Measurements from ENCODE around the gene CISTR. TPM values are rescaled to one million over a fixed set of nuclear protein-coding genes. Genes with fewer than 3 reads are reported as not detected.

Gene CISTR
- total RNA-seq, 4 donors from 2014 or later: not detected

DNA sequence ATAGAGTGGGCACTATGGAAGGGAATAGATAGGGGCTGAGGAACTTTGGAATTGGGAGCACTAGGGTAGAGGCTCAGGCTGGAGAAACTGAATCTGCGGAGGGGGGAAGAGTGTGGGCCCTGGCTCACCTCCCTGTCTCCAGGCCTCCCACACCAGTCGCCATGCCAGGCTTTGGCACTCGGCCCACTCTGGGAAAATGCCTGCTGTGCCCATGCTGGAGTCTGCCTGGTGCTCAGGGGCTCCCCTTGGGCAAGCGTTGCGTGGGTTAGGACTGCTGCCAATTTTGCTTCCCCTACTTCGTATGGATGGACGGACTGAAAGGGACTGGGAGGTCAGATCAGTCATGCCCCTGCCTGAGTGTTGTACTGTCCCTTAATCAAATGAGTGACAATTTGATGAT, 34.6 kb upstream of the CISTR start:
- TF ChIP-seq, protein P1, sequence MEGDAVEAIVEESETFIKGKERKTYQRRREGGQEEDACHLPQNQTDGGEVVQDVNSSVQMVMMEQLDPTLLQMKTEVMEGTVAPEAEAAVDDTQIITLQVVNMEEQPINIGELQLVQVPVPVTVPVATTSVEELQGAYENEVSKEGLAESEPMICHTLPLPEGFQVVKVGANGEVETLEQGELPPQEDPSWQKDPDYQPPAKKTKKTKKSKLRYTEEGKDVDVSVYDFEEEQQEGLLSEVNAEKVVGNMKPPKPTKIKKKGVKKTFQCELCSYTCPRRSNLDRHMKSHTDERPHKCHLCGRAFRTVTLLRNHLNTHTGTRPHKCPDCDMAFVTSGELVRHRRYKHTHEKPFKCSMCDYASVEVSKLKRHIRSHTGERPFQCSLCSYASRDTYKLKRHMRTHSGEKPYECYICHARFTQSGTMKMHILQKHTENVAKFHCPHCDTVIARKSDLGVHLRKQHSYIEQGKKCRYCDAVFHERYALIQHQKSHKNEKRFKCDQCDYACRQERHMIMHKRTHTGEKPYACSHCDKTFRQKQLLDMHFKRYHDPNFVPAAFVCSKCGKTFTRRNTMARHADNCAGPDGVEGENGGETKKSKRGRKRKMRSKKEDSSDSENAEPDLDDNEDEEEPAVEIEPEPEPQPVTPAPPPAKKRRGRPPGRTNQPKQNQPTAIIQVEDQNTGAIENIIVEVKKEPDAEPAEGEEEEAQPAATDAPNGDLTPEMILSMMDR (IDR thresholded peaks at IDR 0.05; ENCODE audit: low read depth): no peak

DNA sequence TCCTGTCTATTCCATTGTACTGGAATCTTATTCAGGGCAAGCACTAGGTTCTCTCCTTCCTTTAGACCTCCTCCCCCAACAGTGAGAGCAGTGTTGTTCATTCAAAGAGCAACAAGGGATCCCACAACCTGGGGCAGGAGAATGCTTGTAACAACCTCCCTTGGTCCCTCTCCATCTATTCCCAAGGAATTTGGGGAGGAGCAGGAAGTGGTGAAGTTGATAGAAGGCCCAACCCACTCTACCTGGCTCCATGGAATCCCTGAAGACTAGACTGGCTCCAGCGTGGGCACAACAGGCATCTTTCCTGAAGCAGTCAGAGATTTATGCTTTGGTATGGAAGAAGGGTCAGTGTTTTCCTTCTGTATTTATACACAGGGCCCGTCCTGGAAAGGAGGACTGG, 33.4 kb upstream of the CISTR start:
- TF ChIP-seq, protein P1 (IDR thresholded peaks at IDR 0.05; ENCODE audit: low read depth): no peak

GRCh38 chr12:53782093-53782703, 30.4 kb upstream of the CISTR start:
- TF ChIP-seq, protein P1 (IDR thresholded peaks at IDR 0.05; ENCODE audit: low read depth): no peak

DNA sequence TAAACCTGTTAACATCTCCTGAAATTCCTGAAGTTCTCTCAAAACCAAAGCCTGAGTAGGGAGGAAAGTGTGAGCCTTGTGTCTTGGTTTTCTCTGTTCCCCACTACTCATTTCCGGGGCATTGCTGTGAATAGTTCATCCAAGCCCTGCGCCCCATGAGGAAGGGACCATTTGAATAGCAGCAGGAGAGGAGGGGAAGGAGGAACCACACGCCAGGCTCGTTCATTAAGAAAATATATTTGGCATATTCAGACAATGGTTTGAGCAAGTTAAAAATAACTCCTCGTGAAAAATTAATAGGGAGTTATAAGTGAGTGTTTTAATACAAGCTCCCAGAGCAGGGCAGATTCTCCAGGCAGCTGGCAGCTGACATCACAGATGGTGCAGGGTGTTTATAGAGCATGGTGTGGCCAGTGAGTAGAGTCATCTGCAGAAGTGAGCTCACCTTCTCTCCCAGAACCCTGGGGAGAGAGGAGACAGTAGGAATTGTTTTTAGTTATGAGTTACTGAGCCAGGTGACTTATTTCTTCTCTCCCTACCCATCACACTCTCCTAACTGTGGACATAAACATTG, 29.5 kb upstream of the CISTR start:
- TF ChIP-seq, protein P1 (IDR thresholded peaks at IDR 0.05; ENCODE audit: low read depth): no peak

- TF ChIP-seq, protein P1 (IDR thresholded peaks at IDR 0.05; ENCODE audit: low read depth): no peak
Measured at GRCh38 chr12:53780323-53780722, 28.5 kb upstream of the CISTR start.

DNA sequence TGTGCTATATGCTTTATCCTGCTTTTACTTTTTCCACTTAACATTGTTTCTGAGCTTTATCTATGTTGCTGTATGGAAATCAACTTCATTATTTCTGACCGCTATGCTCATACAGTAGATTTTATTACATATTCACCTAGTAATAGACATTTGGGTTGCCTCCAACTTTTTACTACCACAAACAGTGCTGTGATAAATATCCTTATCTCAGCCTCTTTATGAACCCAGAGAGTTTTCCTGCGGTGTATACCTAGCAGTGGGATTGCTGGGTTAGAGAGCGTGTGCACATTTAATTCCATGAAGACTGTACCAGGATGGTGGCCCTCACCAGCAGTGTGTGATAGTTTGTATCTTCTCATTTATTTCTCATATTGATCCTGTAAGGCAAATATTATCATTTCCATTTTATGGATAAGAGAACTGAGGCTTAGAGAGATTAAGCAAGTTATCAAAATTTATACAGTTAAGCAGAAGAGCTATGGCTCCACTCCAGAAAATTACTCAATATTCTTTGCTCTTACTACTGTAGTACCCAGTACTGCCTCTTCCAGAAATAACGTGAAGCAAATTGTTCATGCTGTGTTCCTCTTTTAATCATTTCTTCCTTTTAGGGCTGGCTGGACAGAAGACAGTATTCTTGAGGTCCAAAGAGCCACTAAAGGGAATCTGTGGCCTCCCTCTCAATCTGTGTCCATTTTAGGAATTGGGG, 26.3 kb upstream of the CISTR start:
- TF ChIP-seq, protein P1 (IDR thresholded peaks at IDR 0.05; ENCODE audit: low read depth): no peak

GRCh38 chr12:53777412-53777811, 25.6 kb upstream of the CISTR start:
- TF ChIP-seq, protein P1 (IDR thresholded peaks at IDR 0.05; ENCODE audit: low read depth): no peak

Measured in subcutaneous adipose tissue (tissue), 4 donors.